NT2/D1 (cell line): ENCODE data around the gene SRI.

ENCODE experiments used
- DNase-seq: peaks from one replicate; pipeline ENCODE4 v3.0.0-alpha.2; 2011; ENCODE audit warnings: low read depth, low spot score
- H3K27me3 ChIP-seq: 2 replicates; pipeline ENCODE4 v1.6.0; 2011; ENCODE audit warnings: mild to moderate bottlenecking; ENCODE audit not compliant: insufficient read length, insufficient read depth
- H3K36me3 ChIP-seq: 2 replicates; pipeline ENCODE4 v1.6.1; 2011; ENCODE audit warnings: mild to moderate bottlenecking, low read length, mixed read lengths; ENCODE audit not compliant: insufficient read depth, insufficient read length
- H3K4me1 ChIP-seq: 2 replicates; pipeline ENCODE4 v1.5.1; 2011; ENCODE audit not compliant: insufficient read depth, insufficient read length
- H3K4me3 ChIP-seq: 2 replicates; pipeline ENCODE4 v1.5.1; 2011; ENCODE audit warnings: low read depth; ENCODE audit not compliant: insufficient read length
- H3K9ac ChIP-seq: 2 replicates; pipeline ENCODE4 v1.6.0; 2011; ENCODE audit warnings: low read depth; ENCODE audit not compliant: insufficient read length
- H3K9me3 ChIP-seq: 2 replicates; pipeline ENCODE4 v1.5.1; 2011; ENCODE audit warnings: mild to moderate bottlenecking, low read length; ENCODE audit not compliant: insufficient read depth
- SUZ12 ChIP-seq: IDR thresholded peaks from 2 replicates; pipeline ENCODE4 v1.6.1; 2011; ENCODE audit not compliant: insufficient read length, insufficient read depth; ENCODE audit errors: extremely low read depth
- YY1 ChIP-seq: IDR thresholded peaks from 2 replicates; pipeline ENCODE4 v1.6.1; 2011; ENCODE audit not compliant: insufficient read length, insufficient read depth
- ZNF274 ChIP-seq: IDR thresholded peaks from 2 replicates; pipeline ENCODE4 v1.6.1; 2011; ENCODE audit warnings: mild to moderate bottlenecking, low read depth, low read length

The SRI gene

DNA sequence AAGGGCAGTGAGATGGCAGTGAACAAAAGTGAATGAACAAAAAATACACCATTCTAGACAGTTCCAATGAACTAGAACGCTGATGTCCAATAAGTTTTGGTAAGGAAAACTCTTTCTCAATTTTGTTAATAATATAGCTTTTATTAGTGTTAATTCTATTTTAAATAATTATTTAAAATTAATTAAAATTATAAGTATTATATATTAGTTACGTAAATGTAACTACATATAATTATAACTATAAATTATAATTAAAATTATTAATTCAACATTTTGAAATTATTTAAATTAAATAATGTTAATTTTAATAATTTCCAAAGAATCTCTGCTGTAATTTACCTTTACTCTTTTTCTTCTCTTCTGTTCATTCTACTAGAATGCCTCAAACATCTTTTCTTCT, 5.4 kb downstream of the SRI start:
- H3K36me3 ChIP-seq = peaks cover 62% of the 10 kb centered on the region
- peaks cover 2% of the 10 kb centered on the region for H3K4me1 ChIP-seq
- no peak for TF ChIP-seq YY1
- no peak for TF ChIP-seq SUZ12
- TF ChIP-seq ZNF274 = no peak
- H3K27me3 ChIP-seq = no peaks in the 10 kb centered on the region
- no peak for DNase-seq
- no peak overlapping the region for H3K4me3 ChIP-seq
- H3K9me3 ChIP-seq = no peaks in the 10 kb centered on the region
- no peak overlapping the region for H3K9ac ChIP-seq

GRCh38 chr7:88212918-88213317, 6.9 kb downstream of the SRI start:
- no peak for DNase-seq
- Histone ChIP-seq H3K36me3 (peaks cover 74% of the 10 kb centered on the region), H3K9me3 (no peaks in the 10 kb centered on the region), H3K27me3 (no peaks in the 10 kb centered on the region), H3K4me1 (peaks cover 2% of the 10 kb centered on the region), H3K4me3 (no peak overlapping the region), H3K9ac (no peak overlapping the region)
- TF ChIP-seq SUZ12 (no peak), YY1 (no peak), ZNF274 (no peak)

GRCh38 chr7:88208521-88208920, 11.3 kb downstream of the SRI start:
- H3K36me3 ChIP-seq = peaks cover 77% of the 10 kb centered on the region
- H3K9me3 ChIP-seq = no peaks in the 10 kb centered on the region
- H3K9ac ChIP-seq = no peak overlapping the region
- no peak for DNase-seq
- H3K4me1 ChIP-seq = no peaks in the 10 kb centered on the region
- no peak for TF ChIP-seq SUZ12
- TF ChIP-seq ZNF274 = no peak
- no peak for TF ChIP-seq YY1
- H3K4me3 ChIP-seq = no peak overlapping the region
- no peaks in the 10 kb centered on the region for H3K27me3 ChIP-seq

DNA sequence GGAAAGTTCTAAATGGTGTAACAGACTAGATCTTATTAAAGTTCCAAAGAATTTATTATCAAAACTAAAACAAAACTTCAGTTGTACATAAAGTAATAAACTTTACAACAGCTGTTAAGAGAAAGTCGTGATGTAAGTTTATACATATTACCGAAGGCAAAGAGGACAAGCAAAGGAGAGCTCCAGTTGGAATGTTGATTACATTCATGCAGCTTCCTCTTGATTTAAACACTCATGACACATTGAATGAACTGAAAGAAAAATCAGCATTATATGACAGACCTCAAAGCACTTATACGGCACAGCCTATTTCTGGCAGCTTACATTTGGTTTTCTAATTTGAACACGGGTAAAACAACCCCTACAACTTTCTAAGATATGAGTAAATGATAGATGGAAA, 13.6 kb downstream of the SRI start:
- H3K4me3 ChIP-seq = no peak overlapping the region
- H3K9me3 ChIP-seq = no peaks in the 10 kb centered on the region
- no peak for DNase-seq
- H3K9ac ChIP-seq = no peak overlapping the region
- TF ChIP-seq SUZ12 (no peak), ZNF274 (no peak), YY1 (no peak)
- peaks cover 70% of the 10 kb centered on the region for H3K36me3 ChIP-seq
- H3K27me3 ChIP-seq = no peaks in the 10 kb centered on the region
- peaks cover 1% of the 10 kb centered on the region for H3K4me1 ChIP-seq

- peaks cover 67% of the 10 kb centered on the region for H3K36me3 ChIP-seq
- H3K9me3 ChIP-seq = no peaks in the 10 kb centered on the region
- no peak overlapping the region for H3K4me3 ChIP-seq
- no peaks in the 10 kb centered on the region for H3K27me3 ChIP-seq
- TF ChIP-seq SUZ12 = no peak
- no peak for TF ChIP-seq ZNF274
- no peak for TF ChIP-seq YY1
- H3K4me1 ChIP-seq = peaks cover 2% of the 10 kb centered on the region
- DNase-seq = no peak
- H3K9ac ChIP-seq = no peak overlapping the region
Measured at GRCh38 chr7:88205179-88205578, 14.7 kb downstream of the SRI start.

DNA sequence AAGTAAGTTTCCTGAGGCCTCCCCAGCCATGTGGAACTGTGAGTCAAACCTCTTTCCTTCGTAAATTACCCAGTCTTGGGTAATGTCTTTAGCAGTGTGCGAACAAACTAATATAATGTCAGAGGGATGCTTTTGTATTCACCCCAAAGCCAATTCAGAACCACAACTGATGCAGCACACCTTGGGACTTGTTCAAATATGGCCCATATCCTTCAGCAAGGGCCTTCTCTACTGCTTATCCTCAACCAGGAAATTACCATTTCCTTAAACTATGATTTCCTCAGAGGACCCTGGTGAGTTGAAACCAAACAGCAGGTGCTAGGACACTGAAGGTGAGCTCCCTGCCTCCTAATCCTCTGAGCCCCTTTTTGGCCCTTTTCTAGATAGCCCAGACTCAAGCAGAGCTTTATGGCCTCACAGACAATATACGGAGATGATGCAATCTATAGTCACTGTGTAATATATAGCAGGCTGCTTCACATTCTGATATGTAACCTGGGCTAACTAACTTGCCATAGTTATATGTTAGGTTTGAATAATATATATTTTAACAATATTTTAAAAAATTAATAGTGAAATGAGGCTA, 15.2 kb downstream of the SRI start:
- H3K9me3 ChIP-seq = no peaks in the 10 kb centered on the region
- H3K9ac ChIP-seq = no peak overlapping the region
- DNase-seq = no peak
- no peak for TF ChIP-seq SUZ12
- no peak for TF ChIP-seq YY1
- no peak for TF ChIP-seq ZNF274
- H3K4me1 ChIP-seq = peaks cover 2% of the 10 kb centered on the region
- H3K36me3 ChIP-seq = peaks cover 62% of the 10 kb centered on the region
- no peak overlapping the region for H3K4me3 ChIP-seq
- H3K27me3 ChIP-seq = no peaks in the 10 kb centered on the region

DNA sequence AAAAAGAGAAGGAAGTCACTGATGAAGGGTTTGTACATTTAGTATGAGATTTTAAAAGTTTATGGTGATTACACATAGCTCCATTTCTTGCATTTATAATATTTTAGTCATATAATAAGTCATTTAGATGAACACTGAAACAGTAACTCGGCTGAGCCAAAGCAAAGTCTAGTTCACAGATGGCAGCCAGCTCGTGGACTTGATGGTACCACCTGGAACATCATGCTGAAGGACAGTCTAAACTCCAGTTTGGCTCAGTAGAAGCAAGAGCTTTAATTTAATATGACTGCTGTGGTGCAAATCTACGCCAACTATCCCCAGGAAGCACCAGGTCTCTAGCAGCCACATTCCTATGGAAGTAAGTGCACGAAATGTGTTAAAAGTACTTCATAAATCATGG, 16.4 kb downstream of the SRI start:
- TF ChIP-seq YY1 (no peak), SUZ12 (no peak), ZNF274 (no peak)
- H3K36me3 ChIP-seq = peaks cover 51% of the 10 kb centered on the region
- H3K9me3 ChIP-seq = no peaks in the 10 kb centered on the region
- H3K4me1 ChIP-seq = peaks cover 2% of the 10 kb centered on the region
- no peaks in the 10 kb centered on the region for H3K27me3 ChIP-seq
- no peak for DNase-seq
- no peak overlapping the region for H3K4me3 ChIP-seq
- no peak overlapping the region for H3K9ac ChIP-seq
